HEK293T (cell line): ENCODE results near the gene TVP23B.
"Not testable (repeated sequence)": the region's sequence is repeated elsewhere in the genome, so short reads cannot be mapped to it uniquely, and the experiment has no call there.

Source experiments
- CTCF ChIA-PET: fragments of 350-600 bp; formaldehyde crosslinking; extraction: SDS; loops from one replicate; lab custom pipeline; 2021; ENCODE audit warnings: antibody characterized with exemption, inconsistent platforms; lab: Yijun Ruan, JAX
- POLR2A ChIA-PET: fragments of 350-600 bp; formaldehyde crosslinking; extraction: SDS; loops from one replicate; lab custom pipeline; 2020; ENCODE audit warnings: antibody characterized with exemption, inconsistent platforms; lab: Yijun Ruan, JAX
- DNase-seq: peaks from one replicate; pipeline ENCODE4 v3.0.0; 2012; ENCODE audit warnings: mixed read lengths; ENCODE audit errors: extremely low spot score
- ARNT ChIP-seq: fragments of 450-650 bp; IDR thresholded peaks from 2 replicates; pipeline ENCODE4 v1.6.1; 2017; ENCODE audit warnings: mild to moderate bottlenecking
- CTBP1 ChIP-seq: fragments of 450-650 bp; IDR thresholded peaks from 2 replicates; pipeline ENCODE4 v1.6.1; 2016; ENCODE audit warnings: borderline replicate concordance
- NFRKB ChIP-seq: fragments of 450-650 bp; IDR thresholded peaks from 2 replicates; pipeline ENCODE4 v1.6.1; 2016; ENCODE audit warnings: mild to moderate bottlenecking, moderate library complexity

TVP23B gene

GRCh38 chr17:18780991-18781718 lies at the start of gene TVP23B:
TSS of gene TVP23B (plus strand) at chr17:18781183. CDS start at chr17:18781294, 111 bp downstream.
- POLR2A ChIA-PET, CTCF ChIA-PET: not testable (repeated sequence)
- peak; percentile 80 for DNase-seq
- TF ChIP-seq CTBP1 (peak; percentile 58; the same call in 1 of the 2 replicates), ARNT (0 out of 2 replicates have a peak, but pooled peaks have one; percentile 7), NFRKB (peak; percentile 47; the same call in 1 of the 2 replicates)

DNA sequence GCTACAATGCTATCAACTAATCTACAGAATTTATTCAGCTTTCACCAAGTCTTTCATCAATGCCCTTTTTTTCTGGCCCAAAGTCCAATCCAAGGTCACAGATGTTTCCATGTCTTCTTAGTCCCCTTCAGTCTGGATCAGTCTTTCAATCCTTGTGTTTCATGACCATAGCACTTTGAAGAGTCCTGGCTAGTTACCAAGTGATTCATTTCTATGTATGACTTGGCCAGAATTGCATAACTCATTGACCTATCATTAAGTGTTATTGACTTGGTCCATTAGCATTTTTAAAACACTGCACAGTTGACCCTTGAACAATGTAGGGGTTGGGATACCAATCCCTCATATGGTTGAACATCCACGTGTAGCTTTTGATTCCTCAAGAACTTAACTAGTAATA lies 48.5 kb upstream of the TVP23B start:
- CTCF ChIA-PET, DNase-seq, POLR2A ChIA-PET: not testable (repeated sequence)

DNA sequence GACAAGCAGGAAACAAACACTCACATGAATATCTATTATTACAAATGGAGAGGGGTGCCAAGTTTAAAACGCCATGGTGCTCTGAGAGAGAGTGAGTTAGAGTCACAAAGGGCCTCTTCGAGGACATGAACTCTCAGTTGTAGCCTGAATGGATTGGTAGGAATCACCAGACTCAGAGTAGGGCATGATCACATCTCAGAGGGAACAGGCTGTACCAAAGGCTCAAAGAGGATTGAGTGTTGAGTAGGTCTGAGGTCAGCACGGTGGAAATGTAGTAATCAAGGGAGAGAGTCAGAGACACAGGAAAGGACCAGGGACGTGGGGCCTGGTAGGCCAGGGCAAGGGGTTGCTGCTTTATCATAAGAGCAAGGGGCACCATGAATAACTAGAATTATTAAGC lies 47.6 kb upstream of the TVP23B start:
- CTCF ChIA-PET, POLR2A ChIA-PET, DNase-seq: not testable (repeated sequence)

GRCh38 chr17:18739616-18740391 lies 41.2 kb upstream of the TVP23B start:
- POLR2A ChIA-PET, DNase-seq: not testable (repeated sequence)
- CTCF ChIA-PET: interaction anchor here (0.6 kb wide), 1 partner anchor 672 kb away, joined by 4 read pairs; no protein-coding TSS in a partner anchor

DNA sequence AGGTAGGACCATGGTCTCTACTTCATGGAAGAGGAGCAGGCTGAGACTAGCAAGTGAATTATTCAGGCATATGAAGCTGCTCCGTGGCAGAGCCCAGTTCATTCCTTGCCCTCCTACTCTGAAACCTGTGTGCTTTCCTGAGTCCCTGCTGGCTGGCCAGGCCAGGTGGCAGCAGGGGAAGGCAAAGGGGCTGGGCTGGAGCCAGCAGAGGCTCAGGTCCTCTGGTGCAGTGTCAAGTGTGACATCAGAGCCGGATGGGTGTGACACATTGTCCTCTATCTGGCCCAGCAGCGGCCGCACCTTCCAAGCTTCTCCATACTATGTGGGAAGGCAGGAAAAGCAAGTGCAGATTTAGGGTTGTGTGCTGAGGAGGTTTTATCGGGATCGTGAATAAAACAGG lies 39.8 kb upstream of the TVP23B start:
- CTCF ChIA-PET, POLR2A ChIA-PET, DNase-seq: not testable (repeated sequence)

GRCh38 chr17:18743699-18744421 lies 37.1 kb upstream of the TVP23B start, which contains the start of gene FBXW10:
TSS of gene FBXW10 (plus strand) at chr17:18744054. CDS start at chr17:18744245, 191 bp downstream.
- DNase-seq, POLR2A ChIA-PET, CTCF ChIA-PET: not testable (repeated sequence)

DNA sequence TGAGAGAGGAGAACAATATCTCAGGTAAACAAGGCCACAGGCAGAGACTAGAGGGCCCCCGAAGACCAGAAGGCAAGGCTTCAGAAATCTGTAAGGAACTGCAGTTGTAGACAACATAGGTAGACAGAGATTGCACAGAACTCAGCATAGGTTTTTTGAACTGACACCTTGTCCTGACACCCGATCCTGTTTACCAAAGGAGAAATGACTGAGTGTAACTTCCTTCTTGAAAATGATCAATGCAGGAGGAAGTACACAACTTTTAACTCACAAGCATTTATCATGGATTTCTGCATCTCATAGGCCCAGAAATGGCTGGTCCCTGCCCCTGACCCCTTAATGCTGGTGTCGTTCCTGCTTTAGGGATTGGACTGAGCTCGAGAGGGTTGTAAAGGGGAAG lies 36.3 kb upstream of the TVP23B start:
- CTCF ChIA-PET, POLR2A ChIA-PET, DNase-seq: not testable (repeated sequence)

DNA sequence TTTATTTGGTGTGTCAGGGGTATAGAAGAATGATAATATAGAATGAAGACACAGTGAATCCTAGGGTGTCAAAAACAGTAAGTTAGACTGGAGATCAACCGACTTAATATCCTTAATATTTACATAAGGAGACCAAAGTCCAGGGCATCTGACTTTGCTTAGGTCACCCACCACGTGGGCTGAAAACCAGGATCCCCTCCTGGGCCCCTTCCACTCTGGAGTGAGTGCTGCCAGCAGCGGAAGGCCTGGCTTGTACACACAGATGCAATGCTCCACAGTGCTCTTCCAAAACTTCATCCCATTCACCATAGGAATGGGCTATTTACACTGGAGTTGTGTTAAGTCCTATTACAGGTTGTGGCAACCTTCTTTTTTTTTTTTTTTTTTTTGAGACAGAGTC lies 34.4 kb upstream of the TVP23B start:
- POLR2A ChIA-PET, DNase-seq, CTCF ChIA-PET: not testable (repeated sequence)

DNA sequence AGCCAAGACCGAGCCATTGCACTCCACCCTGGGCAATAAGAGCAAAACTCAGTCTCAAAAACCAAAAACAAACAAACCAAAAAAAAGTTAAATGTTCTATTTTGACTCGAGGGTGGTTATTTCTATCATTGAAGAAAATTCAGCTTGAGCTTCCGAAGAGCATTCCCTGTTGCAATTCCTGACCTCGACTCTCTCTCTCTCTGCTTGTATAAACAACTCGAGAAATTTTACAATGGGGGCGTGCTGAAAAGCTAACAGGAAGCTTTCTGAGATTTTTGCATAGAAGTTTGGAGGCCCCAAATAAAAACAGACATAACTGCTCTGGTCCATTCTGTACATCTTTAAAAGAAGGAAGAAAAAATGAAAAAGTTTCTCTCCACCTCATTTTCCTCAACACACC lies 33.5 kb upstream of the TVP23B start:
- CTCF ChIA-PET: not testable (repeated sequence)

DNA sequence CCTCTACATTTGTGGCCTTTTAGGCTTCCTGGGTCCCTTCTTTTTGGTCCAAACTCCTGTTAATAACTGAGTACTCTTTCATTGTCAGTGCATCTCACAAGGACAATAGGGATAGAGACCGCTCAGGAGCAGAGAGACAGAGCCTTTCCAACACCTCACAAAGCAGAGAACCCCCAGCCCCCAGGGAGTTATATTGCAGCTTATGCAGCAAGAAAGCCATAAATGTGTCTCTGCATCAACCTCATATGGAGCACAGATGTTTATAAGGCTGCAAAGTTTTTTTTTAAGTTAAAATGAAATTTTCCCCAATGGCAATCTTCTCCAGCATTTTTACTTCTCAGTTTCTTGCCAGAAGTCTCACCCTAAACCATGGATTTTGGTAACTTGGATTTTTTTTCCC lies 30.7 kb upstream of the TVP23B start:
- DNase-seq, POLR2A ChIA-PET, CTCF ChIA-PET: not testable (repeated sequence)

More for the DNA sequence above, 33.5 kb upstream of the TVP23B start:
- POLR2A ChIA-PET, DNase-seq: not testable (repeated sequence)

- DNase-seq, POLR2A ChIA-PET: not testable (repeated sequence)
- CTCF ChIA-PET: interaction anchor here (0.7 kb wide), 1 partner anchor 127 kb away, joined by 4 read pairs; no protein-coding TSS in a partner anchor
Measured at GRCh38 chr17:18753829-18754409, 27.1 kb upstream of the TVP23B start.

GRCh38 chr17:18755969-18756368 lies 25.0 kb upstream of the TVP23B start:
- DNase-seq, POLR2A ChIA-PET, CTCF ChIA-PET: not testable (repeated sequence)

DNA sequence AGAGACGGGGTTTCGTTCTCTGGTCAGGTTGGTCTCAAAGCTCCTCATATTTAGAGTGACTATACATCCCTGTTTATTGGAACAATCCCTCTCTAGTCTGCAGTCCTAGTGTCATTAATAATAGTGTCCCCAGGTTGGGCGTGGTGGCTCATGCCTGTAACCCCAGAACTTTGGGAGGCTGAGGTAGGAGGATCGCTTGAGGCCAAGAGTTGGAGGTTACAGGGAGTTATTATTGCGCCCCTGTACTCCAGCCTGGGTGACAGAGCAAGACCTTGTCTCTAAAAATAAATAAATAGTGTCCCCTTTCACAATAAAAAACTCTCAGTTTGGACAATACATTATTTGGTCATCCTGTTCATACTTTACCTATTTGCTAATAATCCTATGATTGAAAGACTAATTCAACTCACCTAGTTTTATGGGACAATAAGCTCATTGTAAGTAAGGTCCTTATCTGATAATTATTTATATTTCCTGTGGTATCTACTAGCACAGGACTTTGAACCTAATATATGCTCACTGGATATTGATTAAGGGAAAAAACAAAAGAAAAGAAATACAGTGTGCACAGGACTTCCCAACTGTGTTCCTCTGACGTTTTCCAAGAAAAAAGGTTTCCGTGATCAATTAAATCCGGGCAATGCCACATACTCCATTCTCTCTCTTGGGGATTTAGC lies 23.5 kb upstream of the TVP23B start:
- POLR2A ChIA-PET, DNase-seq, CTCF ChIA-PET: not testable (repeated sequence)

DNA sequence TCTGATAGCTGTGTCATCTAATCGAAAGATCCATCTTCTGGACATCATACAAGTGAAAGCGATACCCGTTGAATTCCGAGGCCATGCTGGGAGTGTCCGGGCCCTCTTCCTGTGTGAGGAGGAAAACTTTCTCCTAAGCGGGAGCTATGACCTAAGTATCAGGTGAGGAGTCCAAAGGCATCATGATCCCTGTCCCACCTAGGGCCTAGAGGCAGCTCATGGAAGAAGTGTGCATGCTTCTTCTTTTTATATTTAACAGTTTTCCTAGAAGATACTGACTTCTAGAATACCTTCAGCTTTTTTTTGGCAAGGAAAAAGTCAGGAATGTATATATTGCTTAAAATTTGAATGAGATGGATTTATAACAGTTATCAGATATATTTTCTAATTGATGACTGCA lies 22.6 kb upstream of the TVP23B start:
- CTCF ChIA-PET, DNase-seq, POLR2A ChIA-PET: not testable (repeated sequence)

DNA sequence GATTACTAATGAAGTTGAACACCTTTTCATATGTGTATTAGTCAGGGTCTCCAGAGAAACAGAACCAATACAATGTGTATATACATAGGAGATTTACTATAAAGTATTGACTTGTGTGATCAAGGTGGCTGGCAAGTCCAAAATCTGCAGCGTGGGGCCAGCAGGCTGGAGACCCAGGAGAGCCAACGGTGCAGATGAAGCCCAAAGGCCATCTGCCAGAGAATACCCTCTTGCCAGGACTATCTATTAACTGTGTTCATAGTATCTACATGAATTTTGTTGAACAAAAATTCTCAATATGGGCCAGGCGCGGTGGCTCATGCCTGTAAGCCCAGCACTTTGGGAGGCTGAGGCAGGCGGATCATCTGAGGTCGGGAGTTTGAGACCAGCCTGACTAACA lies 20.8 kb upstream of the TVP23B start:
- CTCF ChIA-PET, POLR2A ChIA-PET, DNase-seq: not testable (repeated sequence)

- DNase-seq, POLR2A ChIA-PET, CTCF ChIA-PET: not testable (repeated sequence)
Measured at GRCh38 chr17:18770572-18770971, 10.4 kb upstream of the TVP23B start.
